ENCODE data around the gene TIGD4.

Gene TIGD4

DNA sequence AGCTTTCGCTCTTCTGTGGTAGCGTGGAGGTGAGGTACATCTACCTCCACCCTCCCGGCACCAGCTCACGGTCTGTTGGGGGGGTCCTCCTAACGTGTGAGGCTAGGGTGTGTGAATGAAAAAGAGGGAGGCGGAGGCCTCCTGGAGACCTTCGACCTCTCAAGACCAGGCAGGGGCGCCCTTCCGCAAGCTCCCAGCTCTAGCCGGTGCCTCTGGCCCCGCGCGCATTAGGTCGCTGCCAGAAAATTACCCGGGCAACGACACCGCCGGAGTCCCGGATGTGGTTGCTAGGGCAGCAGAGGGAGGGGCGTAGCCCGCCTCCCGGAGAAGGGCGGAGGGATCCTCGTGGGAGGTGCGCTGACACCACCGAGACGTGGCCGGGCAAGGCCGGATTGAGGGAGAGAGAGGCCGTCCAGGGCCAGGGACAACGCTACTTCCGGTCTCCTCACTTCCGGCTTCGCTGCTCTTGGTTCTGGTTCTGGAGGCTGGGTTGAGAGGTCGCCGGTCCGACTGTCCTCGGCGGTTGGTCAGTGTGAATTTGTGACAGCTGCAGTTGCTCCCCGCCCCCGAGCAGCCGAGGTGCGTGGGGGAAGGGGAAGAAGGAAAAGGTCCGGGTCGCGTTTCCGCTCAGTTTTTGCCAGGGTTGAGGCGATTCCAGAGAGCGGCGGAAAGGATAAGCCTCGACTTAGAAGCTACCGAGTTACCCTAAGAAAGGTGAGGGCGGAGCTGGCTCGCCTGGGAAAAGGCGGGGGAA, at the start of gene TIGD4, which contains the start of gene ARFIP1:
TIGD4 (minus strand) TSS at position 218 of the 754 bp plus-strand sequence. CDS start 8,726 bp downstream, outside the sequence.
ARFIP1 (plus strand) TSS at position 442 of the 754 bp plus-strand sequence. CDS start 49,680 bp downstream, outside the sequence.
- TF ChIP-seq CTCF (IDR thresholded peaks at IDR 0.05; ENCODE audit: low read depth, low read length), result peak; percentile 20
- peak; percentile 97 for DNase-seq (ENCODE audit: low read depth, low spot score)
- in situ Hi-C loops (cut with HindIII; ENCODE audit: low sequenced_read_pairs), result no loop called here
- H3K4me3 ChIP-seq (ENCODE audit: low read depth, low read length), result peak within 1 kb of the TSS; percentile 97

- in situ Hi-C loops (cut with HindIII; ENCODE audit: low sequenced_read_pairs), result no loop called here
- DNase-seq (ENCODE audit: low read depth, low spot score), result no peak
- H3K4me3 ChIP-seq (ENCODE audit: low read depth, low read length), result no peak overlapping the region
- TF ChIP-seq CTCF (IDR thresholded peaks at IDR 0.05; ENCODE audit: low read depth, low read length), result no peak
Measured at GRCh38 chr4:152828122-152828521, 48.6 kb upstream of the TIGD4 start.

- TF ChIP-seq CTCF (IDR thresholded peaks at IDR 0.05; ENCODE audit: low read depth, low read length), result no peak
- H3K4me3 ChIP-seq (ENCODE audit: low read depth, low read length), result no peak overlapping the region
- DNase-seq (ENCODE audit: low read depth, low spot score), result no peak
- in situ Hi-C loops (cut with HindIII; ENCODE audit: low sequenced_read_pairs), result no loop called here
Measured at GRCh38 chr4:152825336-152825735, 45.8 kb upstream of the TIGD4 start.

GRCh38 chr4:152824561-152824960, 45.0 kb upstream of the TIGD4 start:
- in situ Hi-C loops (cut with HindIII; ENCODE audit: low sequenced_read_pairs), result no loop called here
- no peak for DNase-seq (ENCODE audit: low read depth, low spot score)
- H3K4me3 ChIP-seq (ENCODE audit: low read depth, low read length), result no peak overlapping the region
- TF ChIP-seq CTCF (IDR thresholded peaks at IDR 0.05; ENCODE audit: low read depth, low read length), result no peak

DNA sequence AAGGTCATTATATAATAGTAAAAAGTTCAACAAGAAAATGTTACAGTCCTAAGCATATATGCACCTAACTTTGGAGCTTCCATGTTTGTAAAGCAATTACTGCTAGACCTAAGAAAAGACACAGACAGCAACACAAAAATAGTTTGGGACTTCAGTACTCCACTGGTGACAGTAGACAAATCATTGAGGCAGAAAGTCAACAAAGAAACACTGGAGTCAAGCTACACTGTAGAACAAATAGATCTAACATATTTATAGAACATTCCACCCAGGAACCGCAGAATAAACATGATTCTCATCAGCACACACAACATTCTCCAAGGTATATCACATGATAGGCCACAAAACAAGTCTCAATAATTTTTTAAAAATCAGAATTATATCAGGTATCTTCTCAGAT, 42.8 kb upstream of the TIGD4 start:
- no peak for DNase-seq (ENCODE audit: low read depth, low spot score)
- in situ Hi-C loops (cut with HindIII; ENCODE audit: low sequenced_read_pairs), result no loop called here
- TF ChIP-seq CTCF (IDR thresholded peaks at IDR 0.05; ENCODE audit: low read depth, low read length), result no peak
- H3K4me3 ChIP-seq (ENCODE audit: low read depth, low read length), result no peak overlapping the region

DNA sequence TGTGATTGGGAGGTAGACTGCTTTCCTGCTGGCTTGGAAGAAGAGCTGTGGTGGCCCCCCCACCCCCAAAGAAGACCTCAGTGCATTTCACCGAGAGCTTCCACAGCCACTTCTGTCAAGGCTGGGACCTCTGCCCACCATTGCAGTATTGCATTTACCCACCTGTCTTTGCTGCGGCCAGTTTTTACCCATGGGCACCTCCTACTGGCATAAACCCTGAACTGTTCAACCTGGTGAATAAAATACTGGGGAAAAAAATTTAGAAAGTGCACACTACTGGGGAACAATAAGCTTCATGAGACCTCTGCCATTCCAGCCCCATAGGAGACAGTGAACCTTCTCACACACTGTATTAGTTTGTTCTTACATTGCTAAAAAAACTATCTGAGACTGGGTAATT, 40.5 kb upstream of the TIGD4 start:
- in situ Hi-C loops (cut with HindIII; ENCODE audit: low sequenced_read_pairs), result no loop called here

More for the DNA sequence above, 40.5 kb upstream of the TIGD4 start:
- H3K4me3 ChIP-seq (ENCODE audit: low read depth, low read length), result no peak overlapping the region
- TF ChIP-seq CTCF (IDR thresholded peaks at IDR 0.05; ENCODE audit: low read depth, low read length), result no peak
- DNase-seq (ENCODE audit: low read depth, low spot score), result no peak
